GM12872 (cell line): ENCODE results near the gene MBD6.

ENCODE experiments used
- CTCF ChIP-seq: IDR thresholded peaks from 3 replicates; pipeline ENCODE4 v1.5.1; 2011; ENCODE audit warnings: low read depth, mild to moderate bottlenecking, low read length, moderate library complexity; ENCODE audit not compliant: insufficient read depth

Gene MBD6

GRCh38 chr12:57522887-57523705 lies 472 bp downstream of the MBD6 start:
- no peak; the same call in 2 of the 3 replicates for TF ChIP-seq CTCF

- no peak for TF ChIP-seq CTCF
Measured at GRCh38 chr12:57523706-57524614, 1.3 kb downstream of the MBD6 start.

GRCh38 chr12:57524814-57525614 lies 2.4 kb downstream of the MBD6 start:
- no peak for TF ChIP-seq CTCF

- TF ChIP-seq CTCF = no peak
Measured at GRCh38 chr12:57525615-57526383, 3.2 kb downstream of the MBD6 start.

GRCh38 chr12:57526477-57527126 lies 4.0 kb downstream of the MBD6 start:
- no peak for TF ChIP-seq CTCF

GRCh38 chr12:57527184-57527583 lies 4.6 kb downstream of the MBD6 start:
- no peak for TF ChIP-seq CTCF
